NCI-H1436 treated with DMSO at 0.1 percent for 48 hours (cell line): ENCODE measurements around the gene RAB23.

Experiments used
- DNase-seq: peaks from one replicate; lab custom pipeline; 2025; lab: John Stamatoyannopoulos, UW

The RAB23 gene

DNA sequence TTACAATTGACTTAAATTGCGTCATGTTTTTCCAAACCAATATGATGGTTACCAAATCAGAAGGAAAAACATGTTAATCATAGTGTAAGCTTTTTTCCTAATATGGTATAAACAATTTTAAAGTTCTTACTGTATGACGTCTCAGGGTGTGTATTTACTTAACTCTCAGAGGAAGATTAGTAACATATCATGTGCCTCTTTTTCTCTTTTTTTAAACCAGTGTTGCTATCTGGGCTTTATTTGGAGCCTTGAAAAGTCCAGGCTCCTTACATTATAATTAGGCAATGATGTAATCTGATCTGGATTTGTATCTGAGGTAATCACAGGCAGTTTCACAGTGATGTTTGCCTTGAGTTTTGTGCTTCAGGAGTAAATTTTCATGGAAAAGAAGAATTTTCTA lies 20.4 kb upstream of the RAB23 start:
- no peak for DNase-seq

DNA sequence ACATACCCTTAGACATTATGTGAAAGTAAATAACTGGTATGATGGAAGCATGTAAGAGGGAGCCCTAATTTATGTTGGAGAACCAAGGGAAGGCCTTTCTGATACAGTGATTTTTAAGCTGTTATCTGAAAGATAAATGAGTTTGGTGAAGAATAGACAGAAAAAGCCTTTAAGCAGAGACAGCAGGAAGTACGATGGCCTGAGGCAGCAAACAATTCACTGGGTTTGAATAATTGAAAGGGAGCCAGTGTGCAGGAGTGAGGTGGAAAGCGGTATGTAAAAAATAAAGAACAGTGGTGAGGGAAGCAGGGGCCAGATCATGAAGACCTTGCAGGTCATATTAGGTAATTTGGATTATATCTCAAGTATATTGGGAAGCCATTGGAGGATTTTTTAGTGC lies 4.1 kb upstream of the RAB23 start:
- no peak for DNase-seq

DNA sequence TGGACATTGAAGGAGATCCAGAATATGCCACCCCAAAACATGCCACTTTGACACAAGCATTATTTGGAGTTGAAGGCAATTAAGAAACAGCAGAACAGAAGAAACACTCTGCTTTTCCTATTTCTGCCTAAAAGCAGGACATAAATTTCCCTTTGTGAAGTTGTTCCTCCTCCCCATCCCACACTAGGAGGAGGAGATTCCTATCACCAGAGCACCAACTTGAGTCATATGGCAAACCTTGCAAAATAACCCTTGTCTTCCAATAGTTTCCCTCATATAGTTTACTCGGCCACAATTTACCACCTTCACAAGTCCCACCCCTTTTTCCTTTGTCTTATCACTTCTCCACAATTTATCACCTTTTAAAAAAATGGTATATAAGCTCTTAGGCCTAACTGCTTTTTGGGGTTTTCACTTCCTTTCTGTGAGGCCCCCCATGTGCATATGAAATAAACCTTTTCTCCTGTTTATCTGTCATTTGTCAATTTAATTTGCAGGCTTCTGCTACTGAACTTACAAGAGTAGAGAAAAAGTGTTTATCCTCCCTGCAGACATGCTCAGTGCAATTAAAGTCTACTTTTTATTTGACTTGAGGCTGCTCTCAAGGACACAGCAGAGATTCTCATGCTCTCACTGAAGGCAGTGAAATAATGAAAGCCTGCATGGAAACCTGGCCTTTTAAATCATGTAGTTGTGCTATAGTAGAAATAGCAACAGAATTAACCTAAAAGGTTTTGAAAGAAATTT lies 2.8 kb upstream of the RAB23 start:
- DNase-seq: no peak

DNA sequence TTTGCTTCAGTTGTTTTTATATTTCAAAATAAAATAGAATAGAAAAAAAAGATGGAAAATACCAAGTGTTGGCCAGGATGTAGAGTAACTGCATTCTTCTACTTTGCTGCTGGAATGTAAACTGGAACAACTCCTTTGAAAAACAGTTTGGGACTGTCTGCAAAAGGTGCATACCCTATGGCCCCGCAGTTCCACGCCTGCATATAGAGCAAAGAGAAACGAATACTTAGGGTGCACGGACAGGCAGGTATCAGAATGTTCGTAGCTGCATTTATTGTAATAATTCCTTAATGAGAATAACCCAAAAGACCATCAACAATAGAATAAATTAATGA lies 603 bp upstream of the RAB23 start:
- no peak for DNase-seq

DNA sequence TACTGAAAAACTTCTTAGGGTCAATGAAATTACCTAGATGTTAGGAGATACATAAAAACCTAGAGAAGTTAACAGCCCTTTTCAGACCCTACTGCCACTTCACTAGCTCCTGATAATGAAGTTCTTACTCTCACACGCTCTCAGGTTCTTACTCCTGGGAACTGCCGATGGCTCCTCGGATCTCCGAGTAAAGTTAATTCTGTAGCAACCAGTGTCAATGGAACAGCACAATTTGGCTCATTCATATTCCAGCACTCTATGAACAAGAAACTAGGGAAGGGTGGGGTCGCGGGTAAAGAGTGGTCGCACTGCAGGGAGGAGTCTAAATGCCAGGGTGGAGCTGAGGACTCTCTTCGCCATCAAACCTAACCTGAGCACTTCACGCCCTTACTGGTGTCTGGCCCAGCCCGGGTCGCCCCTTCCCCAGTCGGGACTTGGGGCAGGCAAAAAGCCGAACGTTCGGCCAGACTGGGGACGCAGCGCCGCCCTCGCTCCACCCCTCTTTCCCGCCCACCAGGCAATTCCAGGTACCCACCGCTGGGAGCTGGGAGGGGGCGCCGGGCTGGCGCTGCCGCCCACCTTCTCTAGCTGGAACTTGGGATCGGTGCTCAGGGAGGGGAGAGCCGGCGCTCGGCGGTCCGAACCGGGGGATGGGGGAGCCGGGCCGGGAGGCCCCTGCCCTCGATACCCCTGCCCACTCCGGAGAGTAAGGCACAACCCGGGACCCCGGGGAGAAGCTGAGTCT lies 744 bp downstream of the RAB23 start:
- no peak for DNase-seq

DNA sequence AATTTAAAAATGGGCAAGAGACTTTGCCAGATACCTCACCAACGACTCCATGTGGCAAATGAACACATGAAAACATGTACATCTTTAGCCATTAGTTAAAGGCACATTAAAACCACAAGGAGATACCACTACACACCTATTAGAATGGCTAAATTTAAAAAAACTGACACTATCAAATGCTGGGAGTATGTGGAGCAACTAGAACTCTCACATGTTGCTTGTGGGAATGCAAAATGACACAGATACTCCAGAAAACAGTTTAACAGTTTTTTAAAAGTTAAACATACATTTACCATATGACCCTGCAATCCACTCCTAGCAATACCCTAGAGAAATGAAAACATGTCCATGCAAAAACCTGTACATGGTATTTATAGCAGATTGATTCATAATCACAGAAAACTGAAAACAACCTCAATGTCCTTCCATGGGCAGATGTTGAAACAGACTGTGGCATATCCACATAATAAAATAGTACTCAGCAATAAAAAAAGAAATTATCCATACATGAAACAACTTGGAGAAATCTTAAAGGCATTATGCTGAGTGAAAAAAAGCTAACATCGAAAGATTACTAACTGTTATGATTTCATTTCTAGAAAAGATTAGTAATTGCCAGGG lies 1.9 kb downstream of the RAB23 start:
- DNase-seq: no peak

DNA sequence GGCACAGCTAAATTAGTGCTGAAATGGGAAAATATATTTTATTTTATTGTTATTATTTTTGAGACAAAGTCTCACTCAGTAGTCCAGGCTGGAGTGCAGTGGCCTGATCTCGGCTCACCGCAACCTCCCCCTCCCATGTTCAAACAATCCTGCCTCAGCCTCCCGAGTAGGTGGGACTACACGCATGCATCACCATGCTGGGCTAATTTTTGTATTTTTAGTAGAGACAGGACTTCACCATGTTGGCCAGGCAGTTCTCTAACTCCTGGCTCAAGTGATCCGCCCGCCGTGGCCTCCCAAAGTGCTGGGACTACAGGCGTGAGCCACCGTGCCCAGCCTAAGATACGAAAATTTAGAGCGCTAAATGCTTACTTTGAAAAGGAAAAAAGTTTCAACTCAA lies 4.8 kb downstream of the RAB23 start:
- DNase-seq: no peak

DNA sequence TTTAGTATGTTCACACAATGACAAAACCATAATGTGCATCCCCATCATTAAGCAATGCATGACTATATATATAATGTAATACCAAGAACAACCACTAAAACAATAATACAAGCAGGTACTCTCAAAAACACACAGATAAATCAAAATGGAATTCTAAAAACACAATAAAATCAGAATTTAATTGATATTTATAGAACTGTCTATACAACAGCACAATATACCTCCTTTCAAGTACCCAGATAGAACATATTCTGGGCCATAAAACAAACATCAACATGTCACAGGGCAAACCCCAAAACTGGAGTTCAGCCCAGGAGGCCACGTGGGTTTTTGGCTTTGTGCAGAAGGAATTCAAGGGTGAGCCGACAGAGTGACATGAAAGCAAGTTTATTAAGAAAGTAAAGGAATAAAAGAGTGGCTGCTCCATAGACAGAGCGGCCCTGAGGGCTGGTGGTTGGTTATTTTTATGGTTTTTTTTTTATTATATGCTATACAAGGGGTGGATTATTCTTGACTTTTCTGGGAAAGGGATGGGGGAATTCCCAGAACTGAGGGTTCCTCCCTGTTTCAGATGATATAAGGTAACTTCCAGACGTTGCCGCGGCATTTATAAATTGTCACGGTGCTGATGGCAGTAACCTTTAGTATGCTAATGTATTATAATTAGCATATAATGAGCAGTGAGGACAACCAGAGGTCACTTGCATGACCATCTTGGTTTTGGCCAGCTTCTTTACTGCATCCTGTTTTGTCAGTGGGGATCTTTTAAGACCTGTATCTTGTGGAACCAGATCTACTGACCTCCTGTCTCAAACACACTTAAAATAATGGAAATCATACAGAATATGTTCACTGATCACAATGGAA lies 5.6 kb downstream of the RAB23 start:
- DNase-seq: no peak

DNA sequence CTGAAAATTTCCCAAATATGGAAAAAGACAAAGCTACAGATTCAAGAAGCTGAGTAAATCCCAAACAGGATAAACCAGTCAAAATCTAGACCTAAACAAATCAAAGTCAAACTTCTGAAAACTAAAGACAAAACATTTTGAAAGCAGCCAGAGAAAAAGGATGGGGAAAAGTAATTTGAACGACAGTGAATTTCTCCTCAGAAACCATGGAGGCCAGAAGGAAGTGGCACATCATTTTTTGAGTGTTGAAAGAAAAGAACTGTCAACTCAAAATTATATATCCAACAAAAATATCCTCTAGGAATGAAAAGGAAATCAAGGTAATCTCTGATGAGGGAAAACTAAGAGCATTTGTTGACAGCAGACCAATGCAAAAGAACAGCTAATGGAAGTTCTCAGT lies 6.8 kb downstream of the RAB23 start:
- DNase-seq: no peak

DNA sequence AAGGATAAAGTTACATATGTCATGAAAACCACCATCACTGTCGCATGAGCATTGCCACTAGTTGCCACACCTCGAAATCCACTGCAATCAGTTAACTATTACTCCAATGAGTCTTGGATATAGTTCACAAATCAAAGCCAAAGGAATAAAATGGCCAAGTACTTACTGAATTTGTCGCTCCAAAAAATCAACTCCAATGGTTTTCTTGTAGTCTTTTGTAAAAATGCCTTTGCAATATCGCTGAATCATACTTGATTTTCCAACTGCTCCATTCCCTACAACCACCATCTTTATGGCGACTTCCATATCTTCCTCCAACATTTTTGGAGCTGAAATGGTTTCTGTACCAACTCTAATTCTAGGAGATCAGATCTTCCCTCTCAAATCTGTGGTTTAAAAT lies 12.0 kb downstream of the RAB23 start:
- no peak for DNase-seq

DNA sequence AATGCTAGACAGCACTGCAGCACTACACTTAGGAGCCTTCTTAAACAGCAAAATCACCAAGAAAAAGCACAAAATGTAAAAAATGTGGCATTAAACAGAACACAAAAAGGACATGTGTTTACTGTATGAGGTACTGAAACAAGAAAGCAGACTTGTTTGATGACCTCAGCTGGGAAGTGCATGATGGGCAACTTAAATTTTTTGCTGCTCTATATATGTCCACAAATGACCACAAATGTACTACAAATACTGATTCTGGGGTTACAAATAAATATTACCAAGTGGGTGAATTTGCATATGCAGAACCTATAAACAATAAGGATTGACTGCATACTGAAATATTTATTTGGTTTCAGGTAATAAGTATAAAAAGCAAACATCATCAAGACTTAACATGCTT lies 13.1 kb downstream of the RAB23 start:
- no peak for DNase-seq

DNA sequence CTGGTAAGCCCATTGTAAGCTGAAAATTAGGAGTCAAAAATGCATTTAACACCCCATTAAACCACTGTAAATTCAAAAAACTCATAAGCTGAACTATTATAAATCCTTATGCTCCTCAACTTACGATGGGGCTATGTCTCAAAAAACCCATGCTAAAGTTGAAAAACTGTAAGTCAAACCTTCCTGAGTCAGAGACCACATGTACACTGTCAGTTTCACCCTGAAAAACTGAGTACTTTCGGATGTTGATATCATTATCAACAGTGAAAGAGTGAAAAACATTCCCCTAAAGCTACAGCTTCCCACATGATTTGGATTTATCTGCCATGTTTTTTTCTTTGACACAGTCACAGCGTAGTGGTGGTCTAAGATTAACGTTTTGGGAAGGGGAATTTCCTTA lies 14.2 kb downstream of the RAB23 start:
- DNase-seq: no peak

DNA sequence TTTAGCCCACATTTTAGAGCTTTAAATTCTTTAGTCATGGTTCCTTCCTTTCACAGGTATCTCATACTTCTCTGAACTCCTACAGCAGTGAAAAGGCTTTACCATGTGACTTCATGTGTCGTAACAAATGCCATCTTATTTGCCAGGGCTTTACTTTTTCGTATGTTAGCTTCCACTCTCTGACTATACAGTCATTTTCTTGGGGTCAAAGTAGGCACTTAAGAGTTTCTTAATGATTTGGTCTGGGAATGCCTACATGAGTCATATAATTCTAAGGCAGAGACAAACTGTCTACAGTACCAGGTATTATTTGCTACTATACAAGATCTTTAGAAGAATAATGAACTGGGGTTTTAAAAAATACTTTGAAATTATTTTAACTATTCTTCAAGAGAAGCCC lies 15.0 kb downstream of the RAB23 start:
- DNase-seq: no peak

DNA sequence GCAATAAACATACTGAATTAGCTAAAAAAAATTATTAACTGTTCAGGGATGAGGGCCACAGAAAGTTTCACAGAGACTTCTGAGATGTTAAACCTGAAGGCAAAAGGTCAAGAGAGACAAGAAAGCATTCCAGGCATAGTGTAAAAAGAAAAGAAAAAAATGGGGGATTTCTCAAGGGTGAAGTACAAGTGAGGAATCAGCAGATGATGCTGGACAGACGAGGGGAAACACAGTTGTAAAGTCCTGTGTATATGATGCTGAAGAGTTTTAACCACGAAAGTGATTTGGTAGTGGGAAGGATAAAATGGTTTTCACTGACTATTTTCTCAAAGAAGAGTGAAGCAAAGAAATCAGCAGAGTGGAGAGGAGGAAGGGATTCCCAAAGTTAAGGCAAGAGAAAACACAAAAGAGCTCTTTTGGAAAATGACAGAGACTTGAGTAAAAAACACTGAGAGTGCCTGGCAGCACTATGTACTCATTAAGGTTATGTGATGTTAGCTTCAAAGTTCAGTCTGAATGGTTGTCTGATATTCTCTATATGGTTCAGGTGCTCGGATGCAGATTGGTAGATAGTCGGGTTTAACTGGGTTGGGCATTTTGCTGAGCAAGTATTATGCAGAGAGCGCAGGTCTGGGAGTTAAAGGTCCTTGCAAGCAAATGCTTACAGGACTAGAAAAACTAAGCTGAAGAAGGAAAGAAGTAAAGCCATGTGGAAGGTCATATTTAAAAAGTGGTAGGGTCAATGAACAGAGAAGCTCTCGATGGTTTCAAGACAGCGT lies 16.4 kb downstream of the RAB23 start:
- no peak for DNase-seq

DNA sequence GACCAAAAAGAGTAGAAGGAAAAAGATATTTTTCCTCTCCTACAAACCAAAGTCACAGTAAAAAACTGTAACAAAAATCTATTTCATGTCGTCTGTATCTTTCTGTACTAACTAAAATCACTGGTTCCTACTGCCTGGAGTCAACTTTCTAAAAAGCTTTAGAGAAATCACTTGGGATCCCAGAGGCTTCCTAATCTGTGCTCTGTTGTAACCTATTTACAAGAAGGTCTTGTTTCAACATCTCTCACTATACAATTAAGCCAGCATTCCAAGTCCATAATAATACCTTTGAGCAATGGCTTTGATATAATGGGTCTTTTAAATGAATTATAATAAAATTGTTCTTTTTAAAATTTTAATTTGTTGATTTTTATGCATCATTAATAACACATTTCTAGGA lies 20.4 kb downstream of the RAB23 start:
- no peak for DNase-seq

DNA sequence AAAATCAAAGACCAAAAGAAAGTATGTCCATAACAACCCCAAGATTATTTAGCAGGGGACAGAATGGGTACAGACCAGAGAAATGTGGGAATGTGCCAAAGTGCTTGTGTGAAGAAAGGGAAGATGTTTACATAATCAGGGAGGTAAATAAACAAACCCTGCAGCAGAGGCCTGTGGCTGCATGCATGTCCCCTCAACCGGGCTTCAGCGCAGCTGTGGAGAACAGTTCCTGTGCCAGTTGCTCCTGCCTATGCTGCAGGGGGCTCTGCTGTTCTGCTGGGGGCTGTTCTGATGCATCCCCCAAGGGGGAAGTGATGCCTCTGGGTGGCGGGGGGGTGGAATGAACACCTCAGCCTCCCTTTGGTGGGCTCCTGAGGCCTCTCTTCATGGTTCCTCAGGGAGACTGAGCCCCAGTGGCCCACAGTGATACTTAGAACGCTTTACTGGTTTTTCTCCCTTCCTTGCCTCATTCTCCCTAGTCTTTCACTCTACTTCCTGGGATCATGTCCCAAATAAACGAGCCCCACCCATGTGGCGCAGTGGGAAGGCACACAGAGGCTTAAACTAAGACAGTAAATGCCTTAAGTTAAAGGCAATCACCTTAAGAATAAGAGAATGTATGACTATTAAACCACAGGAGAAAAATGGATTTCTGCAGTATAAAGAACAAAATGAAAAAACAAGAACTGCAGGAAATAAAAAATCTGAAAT lies 23.0 kb downstream of the RAB23 start:
- no peak for DNase-seq

DNA sequence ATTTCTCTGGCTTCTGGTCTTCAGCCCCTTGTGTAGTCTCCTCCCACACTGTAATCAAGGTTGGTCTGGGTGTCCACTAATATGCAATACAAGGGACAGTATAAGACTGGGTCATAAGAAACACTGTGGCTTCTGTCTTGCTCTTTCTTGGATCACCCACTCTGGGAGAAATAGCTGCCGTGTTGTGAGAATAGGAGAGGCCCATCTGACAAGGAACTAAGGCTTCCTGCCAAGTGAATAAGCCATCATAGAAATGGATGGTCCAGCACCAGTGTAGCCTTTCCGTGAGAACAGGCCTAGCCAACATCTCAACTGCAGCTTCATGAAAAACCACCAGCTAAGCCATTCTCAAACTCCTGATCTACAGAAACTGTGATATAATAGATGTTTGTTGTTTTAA lies 26.6 kb downstream of the RAB23 start:
- DNase-seq: no peak

DNA sequence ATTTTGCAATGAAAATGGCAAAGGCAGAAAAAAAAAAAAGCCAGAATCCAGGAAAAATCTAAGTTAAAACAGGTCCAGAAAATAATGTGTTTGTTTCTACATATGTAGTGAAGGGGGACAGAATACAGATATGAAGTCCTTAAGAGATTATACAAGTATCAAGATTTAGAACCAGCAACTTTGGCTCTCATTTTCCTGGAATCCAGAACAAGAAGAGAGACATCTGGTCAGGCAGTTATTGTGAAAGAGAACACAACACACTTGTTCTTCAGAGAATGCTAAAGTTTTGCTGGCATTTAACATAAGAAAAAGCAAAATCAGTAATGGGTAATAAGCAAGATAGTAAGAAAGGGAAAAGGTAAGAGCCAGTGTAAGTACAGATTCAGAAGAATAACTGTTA lies 28.9 kb downstream of the RAB23 start:
- DNase-seq: no peak

DNA sequence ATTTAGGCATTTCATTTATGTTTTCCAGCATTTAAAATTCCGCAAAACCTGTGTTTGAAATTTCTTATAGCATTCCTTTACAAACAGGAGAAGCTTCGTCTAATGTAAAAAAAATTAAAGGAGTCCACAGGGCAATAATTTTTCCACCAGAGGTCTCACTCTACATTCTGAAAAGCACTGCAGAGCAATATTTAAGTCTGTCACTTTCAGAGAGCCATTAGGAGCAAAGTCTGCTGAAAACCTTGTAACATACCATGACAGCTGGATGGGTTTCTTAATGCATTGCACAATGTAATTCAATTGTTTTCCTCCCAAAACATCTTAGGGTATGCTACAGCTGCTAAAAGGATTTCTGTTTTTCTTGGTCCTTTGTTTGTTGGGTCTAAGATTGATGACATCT lies 32.0 kb downstream of the RAB23 start:
- DNase-seq: no peak

DNA sequence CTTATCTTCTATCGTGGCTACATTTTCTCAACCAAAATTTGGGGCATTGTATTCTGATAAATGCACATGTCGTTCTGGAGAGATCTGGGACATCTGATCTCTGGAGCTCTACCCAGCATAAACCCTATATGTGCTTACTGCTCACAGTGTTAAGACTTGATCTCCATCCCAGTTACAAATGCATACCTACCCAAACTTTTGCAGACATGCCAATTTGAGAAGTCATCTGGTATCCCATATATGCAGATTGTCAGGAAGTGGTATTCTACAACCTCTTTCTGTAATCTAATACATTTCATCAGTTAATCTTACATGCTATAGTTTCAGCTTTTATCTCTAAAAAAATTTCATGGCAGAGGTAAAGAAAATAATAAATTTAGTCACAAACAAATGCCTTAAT lies 38.8 kb downstream of the RAB23 start:
- DNase-seq: no peak

DNA sequence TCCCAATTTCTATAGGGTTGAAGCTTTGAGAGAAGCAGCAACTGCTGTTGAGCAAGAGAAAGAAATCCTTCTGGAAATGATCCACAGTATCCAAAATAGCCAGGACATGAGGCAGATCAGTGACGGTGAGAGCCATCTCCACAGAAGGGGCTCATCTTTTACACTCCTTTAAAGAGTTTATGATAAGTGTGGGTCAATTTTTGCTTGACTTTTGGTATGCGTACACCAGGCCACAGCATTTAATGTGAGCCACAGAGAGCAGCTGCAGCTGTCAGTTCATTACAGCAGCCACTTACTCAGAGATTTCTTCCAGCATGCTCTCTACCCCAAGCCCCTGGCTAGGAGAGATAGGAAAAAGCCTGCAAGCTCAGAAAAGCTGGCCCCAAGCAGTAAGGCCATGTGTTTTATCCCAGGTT lies 40.1 kb downstream of the RAB23 start:
- DNase-seq: no peak
